ENCODE data around the gene FN1. TPM values are rescaled to one million over a fixed set of nuclear protein-coding genes. Genes with fewer than 3 reads are reported as not detected.

The FN1 gene
- polyA plus RNA-seq, 3 donors from 2014 or later: 0.69 TPM; not detected in 2

DNA sequence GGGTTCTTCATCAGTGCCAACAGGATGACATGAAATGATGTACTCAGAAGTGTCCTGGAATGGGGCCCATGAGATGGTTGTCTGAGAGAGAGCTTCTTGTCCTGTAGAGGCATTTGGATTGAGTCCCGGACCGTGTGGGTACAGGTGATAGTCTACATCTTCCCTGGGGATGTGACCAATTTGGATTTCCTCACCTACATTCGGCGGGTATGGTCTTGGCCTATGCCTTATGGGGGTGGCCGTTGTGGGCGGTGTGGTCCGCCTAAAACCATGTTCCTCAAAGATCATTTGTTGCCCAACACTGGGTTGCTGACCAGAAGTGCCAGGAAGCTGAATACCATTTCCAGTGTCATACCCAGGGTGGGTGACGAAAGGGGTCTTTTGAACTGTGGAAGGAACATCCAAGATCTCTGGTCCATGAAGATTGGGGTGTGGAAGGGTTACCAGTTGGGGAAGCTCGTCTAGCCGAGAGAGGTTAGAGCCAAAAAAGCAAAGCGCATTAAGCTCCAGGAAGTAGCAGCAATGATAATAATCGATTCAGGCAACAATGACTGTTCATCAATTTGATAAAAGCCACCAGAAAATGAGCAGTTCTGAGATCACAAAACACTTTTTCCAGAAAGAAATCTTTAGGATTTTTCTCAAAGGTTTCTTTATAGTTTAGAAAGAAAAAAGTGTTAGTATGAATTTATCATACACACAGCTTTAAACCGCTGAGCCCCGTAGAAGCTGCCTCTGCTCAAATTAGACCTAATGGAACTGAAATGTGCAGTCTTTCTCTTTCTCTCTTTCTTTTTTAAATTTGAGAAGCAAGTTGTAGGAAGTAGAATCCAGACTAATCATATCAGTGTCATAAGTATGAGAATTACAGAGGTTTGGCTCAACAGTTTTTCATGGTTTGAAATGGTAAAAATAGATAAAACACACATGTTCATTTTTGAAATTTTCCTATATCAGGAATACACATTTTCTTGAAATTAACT, 63.7 kb downstream of the FN1 start:
- no peak overlapping the region for H3K4me3 Mint-ChIP-seq
- H3K4me1 Mint-ChIP-seq: no peaks in the 10 kb centered on the region
- H3K9me3 Mint-ChIP-seq: no peaks in the 10 kb centered on the region
- H3K27ac Mint-ChIP-seq: peak overlapping the region in 1 of 6 donors; percentile 7
- DNase-seq: no peak
- peaks cover 7 to 15% (median 10%) of the 10 kb centered on the region in 3 donors for H3K36me3 Mint-ChIP-seq
- no peaks in the 10 kb centered on the region for H3K27me3 Mint-ChIP-seq (ENCODE audit: low read depth in 3 of 3)

DNA sequence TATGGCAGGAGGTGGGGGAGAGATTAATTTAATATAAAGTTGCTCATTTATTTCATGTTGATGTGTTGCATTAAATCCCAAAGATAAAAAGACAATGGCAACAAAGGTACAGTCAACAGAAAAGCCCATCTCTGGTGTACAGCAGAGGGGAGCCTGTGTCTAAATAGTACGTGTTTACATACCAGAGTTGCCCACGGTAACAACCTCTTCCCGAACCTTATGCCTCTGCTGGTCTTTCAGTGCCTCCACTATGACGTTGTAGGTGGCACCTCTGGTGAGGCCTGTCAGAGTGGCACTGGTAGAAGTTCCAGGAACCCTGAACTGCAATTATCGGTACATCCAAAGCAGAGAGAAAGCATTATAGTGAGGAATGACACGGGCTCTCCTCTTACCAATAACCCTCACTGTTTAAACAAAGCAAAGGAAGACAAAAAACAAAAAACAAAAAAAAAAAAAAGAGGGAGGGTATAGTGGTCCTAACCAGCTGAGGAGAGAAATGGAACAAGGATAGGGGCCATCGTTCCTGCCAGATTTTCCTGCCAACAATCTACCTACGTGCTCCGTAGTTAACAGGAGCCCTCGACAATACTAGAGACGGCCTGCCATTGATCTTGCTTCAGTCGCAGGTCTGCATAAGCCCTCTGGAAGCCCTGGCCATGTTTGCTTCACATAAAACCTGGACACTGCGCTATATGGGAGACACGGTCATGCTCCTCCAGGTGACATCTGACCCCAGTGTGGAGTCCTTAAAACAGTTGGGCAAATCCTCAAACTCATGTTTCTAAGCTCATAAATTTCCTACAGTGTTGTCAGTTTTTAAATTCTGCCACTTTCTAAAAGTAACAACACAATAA, 65.5 kb downstream of the FN1 start:
- H3K27ac Mint-ChIP-seq: no peak overlapping the region
- H3K9me3 Mint-ChIP-seq: no peaks in the 10 kb centered on the region
- H3K4me3 Mint-ChIP-seq: no peak overlapping the region
- no peak for DNase-seq
- no peaks in the 10 kb centered on the region for H3K27me3 Mint-ChIP-seq (ENCODE audit: low read depth in 3 of 3)
- no peaks in the 10 kb centered on the region for H3K4me1 Mint-ChIP-seq
- H3K36me3 Mint-ChIP-seq: peaks cover 15 to 20% (median 15%) of the 10 kb centered on the region in 3 donors

DNA sequence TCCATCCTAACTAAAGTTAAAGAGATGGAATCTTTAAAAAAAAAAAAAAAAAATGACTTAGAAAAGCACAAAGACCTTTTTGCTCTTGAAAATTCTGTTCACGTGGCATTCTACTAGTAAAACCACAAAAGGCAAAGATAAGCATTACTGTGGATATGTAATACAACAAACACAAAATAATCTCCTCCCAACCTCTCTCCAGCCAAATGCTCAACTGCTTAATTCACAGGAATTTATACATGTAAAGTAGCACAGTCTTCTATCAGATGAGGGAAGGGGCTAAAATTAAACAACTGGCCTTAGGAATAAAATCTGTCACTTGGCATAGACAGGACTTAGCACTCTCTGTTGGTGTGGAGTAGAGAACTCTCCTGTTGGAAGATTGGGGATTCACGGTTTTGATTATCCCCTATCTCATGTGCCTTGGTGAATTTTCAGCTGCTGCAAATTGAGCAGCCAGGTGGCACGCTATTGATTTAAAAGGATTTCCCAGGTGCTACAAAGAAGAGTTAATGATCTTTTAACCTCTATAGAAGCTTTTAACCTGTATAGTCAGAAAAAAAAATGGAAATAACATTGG, 66.6 kb downstream of the FN1 start:
- no peaks in the 10 kb centered on the region for H3K4me1 Mint-ChIP-seq
- H3K36me3 Mint-ChIP-seq: peaks cover 15 to 17% (median 16%) of the 10 kb centered on the region in 3 donors
- no peak overlapping the region for H3K27ac Mint-ChIP-seq
- DNase-seq: no peak
- no peak overlapping the region for H3K4me3 Mint-ChIP-seq
- H3K9me3 Mint-ChIP-seq: no peaks in the 10 kb centered on the region
- no peaks in the 10 kb centered on the region for H3K27me3 Mint-ChIP-seq (ENCODE audit: low read depth in 3 of 3)

DNA sequence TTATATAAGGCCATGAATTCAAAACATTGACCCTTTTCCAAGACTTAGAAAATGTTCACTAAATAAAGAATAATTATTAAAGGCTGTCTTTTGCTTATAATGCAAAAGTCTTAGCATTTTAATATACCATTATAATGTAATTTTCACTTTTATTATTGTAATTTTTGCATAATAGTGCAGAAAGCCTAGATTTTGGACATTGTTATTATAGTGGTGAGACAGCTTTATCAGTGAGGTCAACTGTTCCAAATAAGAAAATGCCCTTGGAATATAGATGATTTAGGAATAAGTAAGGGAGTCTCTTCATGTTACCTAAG, 67.4 kb downstream of the FN1 start:
- Mint-ChIP-seq H3K9me3 (no peaks in the 10 kb centered on the region), H3K4me1 (no peaks in the 10 kb centered on the region), H3K27ac (no peak overlapping the region), H3K36me3 (peaks cover 18 to 23% (median 19%) of the 10 kb centered on the region in 3 donors), H3K27me3 (ENCODE audit: low read depth in 3 of 3) (no peaks in the 10 kb centered on the region), H3K4me3 (no peak overlapping the region)
- no peak for DNase-seq

DNA sequence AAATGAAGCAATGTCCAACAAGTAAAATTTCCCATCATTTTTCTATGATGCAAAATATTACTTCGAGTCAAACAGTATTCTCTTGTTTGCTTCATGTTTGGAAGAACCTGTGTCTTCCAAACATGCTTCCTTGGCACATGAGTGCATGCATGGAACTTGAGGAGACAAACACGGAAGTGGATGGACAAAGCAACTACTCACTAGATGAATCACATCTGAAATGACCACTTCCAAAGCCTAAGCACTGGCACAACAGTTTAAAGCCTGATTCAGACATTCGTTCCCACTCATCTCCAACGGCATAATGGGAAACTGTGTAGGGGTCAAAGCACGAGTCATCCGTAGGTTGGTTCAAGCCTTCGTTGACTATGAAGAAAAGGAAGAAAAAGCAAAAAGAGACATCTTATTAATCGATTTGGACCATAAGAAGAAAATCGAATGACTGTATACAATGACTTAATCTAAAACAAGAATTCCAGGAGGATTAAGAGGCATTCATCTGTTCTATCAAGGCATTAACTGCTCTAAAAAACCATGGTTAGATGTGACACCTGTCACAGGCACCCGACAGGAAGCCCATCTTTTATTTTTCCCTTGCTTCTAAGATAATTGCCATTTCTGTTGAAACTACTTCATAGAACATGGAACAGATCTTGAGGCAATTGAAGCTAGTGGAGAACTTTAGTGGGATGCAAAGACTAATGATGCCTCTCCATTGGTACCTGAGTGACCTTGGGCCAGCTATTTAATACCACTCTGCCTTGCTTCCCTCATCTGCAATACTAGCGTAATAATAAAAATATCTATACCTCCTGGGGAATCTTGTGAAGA, 68.0 kb downstream of the FN1 start:
- Mint-ChIP-seq H3K27me3 (ENCODE audit: low read depth in 3 of 3) (peaks cover 0 to 1% (median 0%) of the 10 kb centered on the region in 3 donors), H3K9me3 (no peaks in the 10 kb centered on the region), H3K4me1 (no peaks in the 10 kb centered on the region), H3K27ac (no peak overlapping the region), H3K36me3 (peaks cover 23 to 29% (median 24%) of the 10 kb centered on the region in 3 donors), H3K4me3 (no peak overlapping the region)
- DNase-seq: no peak

DNA sequence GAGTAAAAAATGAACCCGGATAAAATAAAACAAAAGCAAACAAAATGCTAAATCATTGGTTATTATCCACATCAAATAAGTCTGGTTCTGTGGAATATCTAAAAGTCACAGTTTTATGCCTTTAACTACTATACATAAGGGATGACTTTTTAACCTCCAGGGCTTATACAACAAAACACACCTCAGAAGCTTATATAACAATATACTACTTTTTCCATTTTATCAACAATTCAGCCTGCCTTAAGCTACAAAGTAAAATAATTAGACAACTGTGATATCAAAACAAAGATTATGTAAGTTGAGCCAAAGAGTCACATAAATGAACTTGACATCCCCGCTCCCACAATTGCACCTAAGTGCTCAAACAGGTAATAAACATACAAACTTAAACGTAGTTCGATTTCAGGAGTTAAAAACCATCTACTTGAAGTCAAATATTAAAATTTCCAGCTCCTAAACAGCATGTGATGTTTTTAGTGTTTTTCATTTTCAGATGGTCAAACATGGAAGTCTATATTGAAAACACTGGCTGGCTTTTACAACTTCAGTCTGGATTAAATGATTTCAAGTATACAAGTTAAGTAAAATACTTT, 69.3 kb downstream of the FN1 start:
- no peaks in the 10 kb centered on the region for H3K9me3 Mint-ChIP-seq

DNA sequence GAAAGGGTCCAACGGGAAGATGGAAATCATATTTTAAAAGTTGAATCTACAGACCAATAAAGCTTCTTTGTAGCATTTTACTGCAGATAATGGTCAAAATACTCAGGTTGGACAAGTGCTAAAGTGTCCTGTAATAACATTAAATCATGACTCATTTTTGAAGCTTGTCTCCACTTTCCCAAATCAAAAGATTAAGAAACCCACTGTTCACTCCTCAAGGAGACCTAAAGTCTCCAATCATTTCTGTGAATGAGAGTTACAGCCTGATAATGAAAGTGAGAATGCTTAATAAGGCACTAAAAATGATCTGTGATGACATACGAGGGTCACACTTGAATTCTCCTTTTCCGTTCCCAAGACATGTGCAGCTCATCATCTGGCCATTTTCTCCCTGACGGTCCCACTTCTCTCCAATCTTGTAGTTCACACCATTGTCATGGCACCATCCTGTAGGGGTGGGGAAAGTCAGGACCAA, 70.6 kb downstream of the FN1 start:
- H3K36me3 Mint-ChIP-seq: peaks cover 24 to 35% (median 29%) of the 10 kb centered on the region in 3 donors
- H3K27me3 Mint-ChIP-seq (ENCODE audit: low read depth in 3 of 3): peaks cover 0 to 1% (median 0%) of the 10 kb centered on the region in 3 donors

More for the DNA sequence above, 69.3 kb downstream of the FN1 start:
- H3K27me3 Mint-ChIP-seq (ENCODE audit: low read depth in 3 of 3): peaks cover 0 to 1% (median 0%) of the 10 kb centered on the region in 3 donors
- no peak for DNase-seq
- H3K36me3 Mint-ChIP-seq: peaks cover 24 to 35% (median 29%) of the 10 kb centered on the region in 3 donors
- no peak overlapping the region for H3K27ac Mint-ChIP-seq
- H3K4me3 Mint-ChIP-seq: no peak overlapping the region
- H3K4me1 Mint-ChIP-seq: no peaks in the 10 kb centered on the region

DNA sequence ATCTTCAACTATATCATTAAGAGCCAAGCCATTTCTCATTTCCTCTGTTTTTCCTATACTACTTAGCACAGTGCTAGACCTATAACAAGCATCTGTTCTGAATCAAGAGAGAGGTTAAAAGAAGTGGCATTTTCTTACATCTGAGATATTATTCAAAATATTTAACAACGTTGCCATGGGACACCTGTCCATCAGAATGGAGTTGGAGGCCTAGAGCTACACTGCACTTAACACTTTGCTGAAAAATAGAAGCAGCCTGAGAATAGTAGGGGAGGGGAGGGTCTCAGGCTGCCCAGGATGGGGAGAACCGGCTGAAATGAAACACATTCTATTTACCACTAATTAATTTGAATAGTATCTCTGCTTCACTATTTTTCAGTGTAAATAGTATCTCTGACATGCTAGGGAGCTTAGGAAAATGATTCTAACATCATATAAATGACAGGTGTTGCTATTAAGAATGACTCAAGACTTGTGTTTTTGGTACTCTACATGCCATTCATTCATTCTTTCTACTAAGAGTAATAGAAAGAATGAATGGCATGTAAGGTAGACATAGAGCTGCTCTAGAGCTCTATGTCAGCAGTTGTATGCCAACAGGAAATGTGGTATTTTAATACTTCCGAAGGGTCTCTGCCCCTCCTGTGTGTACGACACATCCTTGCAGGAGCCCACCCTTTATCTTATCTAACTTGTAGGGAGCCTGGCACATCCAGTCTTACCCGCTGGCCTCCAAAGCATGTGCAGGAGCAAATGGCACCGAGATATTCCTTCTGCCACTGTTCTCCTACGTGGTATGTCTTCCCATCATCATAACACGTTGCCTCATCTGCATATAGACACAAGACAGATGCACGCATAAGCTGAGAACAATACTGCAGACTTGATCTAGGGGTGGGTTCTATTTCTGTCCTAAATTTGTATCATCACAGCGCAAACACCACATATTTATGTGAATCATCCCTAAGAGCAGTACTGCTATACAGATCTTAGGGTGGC, 71.4 kb downstream of the FN1 start:
- Mint-ChIP-seq H3K27ac (no peak overlapping the region), H3K4me3 (no peak overlapping the region)

More for the DNA sequence above, 70.6 kb downstream of the FN1 start:
- Mint-ChIP-seq H3K9me3 (no peaks in the 10 kb centered on the region), H3K27ac (no peak overlapping the region), H3K4me1 (no peaks in the 10 kb centered on the region), H3K4me3 (no peak overlapping the region)
- DNase-seq: no peak

DNA sequence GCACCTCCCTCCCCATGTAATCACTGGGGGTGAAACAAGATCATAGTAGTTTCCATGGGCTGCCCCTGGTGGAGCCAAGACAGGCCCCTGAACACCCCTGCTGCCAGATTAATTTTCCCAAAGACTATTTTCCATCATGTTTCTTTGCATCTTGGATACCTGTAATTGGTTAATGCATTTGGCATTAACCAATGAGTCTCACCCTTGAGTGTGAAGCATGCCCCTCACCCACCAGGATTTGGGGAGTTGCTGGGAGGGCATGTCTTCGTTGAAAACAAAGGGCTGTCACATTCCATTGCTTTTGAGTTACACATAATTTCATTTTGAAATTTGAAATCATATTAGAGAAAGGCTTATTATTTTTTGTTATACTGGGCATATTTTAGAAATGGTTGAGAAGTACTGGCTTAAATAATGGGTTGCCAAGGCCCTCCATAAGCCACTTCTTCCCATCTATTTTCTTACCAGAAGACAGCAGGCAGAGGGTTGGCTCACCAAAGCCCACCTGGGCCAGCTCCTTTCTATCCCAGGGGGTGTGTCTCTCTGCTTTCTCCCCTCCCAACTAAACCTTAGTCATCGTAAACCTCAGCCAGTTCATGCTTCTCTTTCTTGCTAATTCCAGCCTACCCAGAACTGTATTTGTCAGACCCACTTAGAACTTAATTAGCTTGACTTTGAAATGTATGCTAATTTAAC, 72.3 kb downstream of the FN1 start:
- H3K36me3 Mint-ChIP-seq: peaks cover 24 to 35% (median 29%) of the 10 kb centered on the region in 3 donors
- H3K4me1 Mint-ChIP-seq: no peaks in the 10 kb centered on the region
- no peaks in the 10 kb centered on the region for H3K9me3 Mint-ChIP-seq
- peaks cover 0 to 1% (median 0%) of the 10 kb centered on the region in 3 donors for H3K27me3 Mint-ChIP-seq (ENCODE audit: low read depth in 3 of 3)
- no peak for DNase-seq
- H3K27ac Mint-ChIP-seq: no peak overlapping the region
- no peak overlapping the region for H3K4me3 Mint-ChIP-seq

More for the DNA sequence above, 71.4 kb downstream of the FN1 start:
- DNase-seq: no peak
- Mint-ChIP-seq H3K9me3 (no peaks in the 10 kb centered on the region), H3K27me3 (ENCODE audit: low read depth in 3 of 3) (peaks cover 0 to 1% (median 0%) of the 10 kb centered on the region in 3 donors), H3K4me1 (no peaks in the 10 kb centered on the region), H3K36me3 (peaks cover 24 to 35% (median 29%) of the 10 kb centered on the region in 3 donors)

DNA sequence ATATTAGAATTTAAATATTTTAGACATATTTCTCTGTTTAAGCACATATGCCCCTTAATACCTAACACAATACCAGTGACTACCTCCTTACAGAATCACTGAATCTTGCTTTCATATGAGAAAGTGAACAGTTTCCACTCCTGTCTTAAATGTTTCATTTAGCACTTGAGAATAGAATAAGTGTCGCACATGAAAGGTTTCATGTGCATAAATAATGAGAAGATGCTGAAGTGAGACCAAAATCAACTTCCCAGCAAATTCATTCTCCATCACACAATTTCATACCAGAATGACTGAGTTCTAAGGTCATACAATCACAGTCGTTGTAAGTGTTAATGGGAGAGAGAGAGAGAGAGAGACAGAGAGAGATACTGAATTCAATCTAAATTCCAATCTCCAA, 72.8 kb downstream of the FN1 start:
- Mint-ChIP-seq H3K36me3 (peaks cover 24 to 35% (median 29%) of the 10 kb centered on the region in 3 donors), H3K27ac (no peak overlapping the region), H3K9me3 (no peaks in the 10 kb centered on the region), H3K27me3 (ENCODE audit: low read depth in 3 of 3) (peaks cover 0 to 1% (median 0%) of the 10 kb centered on the region in 3 donors), H3K4me3 (no peak overlapping the region), H3K4me1 (no peaks in the 10 kb centered on the region)
- DNase-seq: no peak

DNA sequence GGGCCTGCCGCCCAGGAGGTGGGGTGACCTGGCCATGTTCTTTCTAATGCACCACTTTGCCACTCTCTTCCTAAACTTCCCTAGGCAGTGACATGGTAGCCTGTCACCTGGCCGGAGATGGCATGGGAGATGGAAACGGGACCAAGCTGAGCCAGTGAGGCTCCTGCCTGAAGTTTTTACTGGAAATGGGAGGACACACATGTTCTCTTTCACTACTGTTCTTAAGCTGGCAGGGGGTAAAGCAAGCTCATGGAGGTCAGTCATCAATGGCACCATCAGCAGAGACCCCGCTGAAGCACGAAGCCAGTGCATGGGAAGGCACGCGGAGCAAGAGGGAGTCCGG, 73.3 kb downstream of the FN1 start:
- no peaks in the 10 kb centered on the region for H3K4me1 Mint-ChIP-seq
- H3K9me3 Mint-ChIP-seq: no peaks in the 10 kb centered on the region
- H3K4me3 Mint-ChIP-seq: no peak overlapping the region
- peaks cover 0 to 1% (median 0%) of the 10 kb centered on the region in 3 donors for H3K27me3 Mint-ChIP-seq (ENCODE audit: low read depth in 3 of 3)
- no peak for DNase-seq
- no peak overlapping the region for H3K27ac Mint-ChIP-seq
- H3K36me3 Mint-ChIP-seq: peaks cover 20 to 36% (median 29%) of the 10 kb centered on the region in 3 donors
